GM15510 (cell line): ENCODE results near the gene SPIRE1.

Experiments
- POLR2A ChIP-seq: IDR thresholded peaks from 3 replicates; pipeline ENCODE4 v1.6.1; 2011; ENCODE audit warnings: borderline replicate concordance; ENCODE audit not compliant: insufficient read length; ENCODE audit errors: extremely low read depth

The SPIRE1 gene

GRCh38 chr18:12411456-12411855 is 246.5 kb downstream of the SPIRE1 start:
- no peak for TF ChIP-seq POLR2A

- no peak for TF ChIP-seq POLR2A
These were observed 247.8 kb downstream of the SPIRE1 start for GRCh38 chr18:12410081-12410481.

GRCh38 chr18:12409469-12409868 is 248.4 kb downstream of the SPIRE1 start:
- no peak for TF ChIP-seq POLR2A

- TF ChIP-seq POLR2A: no peak
These were observed 249.5 kb downstream of the SPIRE1 start for GRCh38 chr18:12408247-12408869.

GRCh38 chr18:12406371-12407111 is 251.4 kb downstream of the SPIRE1 start:
- no peak for TF ChIP-seq POLR2A

- no peak for TF ChIP-seq POLR2A
These were observed 252.8 kb downstream of the SPIRE1 start for GRCh38 chr18:12405066-12405465.

GRCh38 chr18:12403601-12404506 is 254.1 kb downstream of the SPIRE1 start:
- no peak for TF ChIP-seq POLR2A

- no peak for TF ChIP-seq POLR2A
These were observed 256.0 kb downstream of the SPIRE1 start for GRCh38 chr18:12401881-12402280.

DNA sequence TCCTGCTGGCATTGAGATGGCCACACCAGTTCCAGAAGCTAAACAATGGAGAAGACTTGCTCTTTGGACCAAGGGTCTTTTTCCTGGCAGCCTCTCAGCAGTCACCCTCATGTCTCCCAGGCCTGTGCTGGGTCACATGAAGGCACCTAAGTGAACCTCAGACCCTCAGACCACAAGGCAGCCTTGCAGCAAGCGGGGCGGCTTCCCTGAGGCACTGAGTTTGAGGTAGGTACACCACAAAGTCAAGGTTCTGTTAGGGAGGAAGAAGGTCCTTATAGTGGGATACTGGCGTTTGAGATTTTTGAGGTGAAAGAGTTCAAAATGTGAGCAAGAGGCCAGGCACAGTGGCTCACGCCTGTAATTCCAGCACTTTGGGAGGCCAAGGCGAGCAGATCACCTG is 258.7 kb downstream of the SPIRE1 start:
- no peak for TF ChIP-seq POLR2A

DNA sequence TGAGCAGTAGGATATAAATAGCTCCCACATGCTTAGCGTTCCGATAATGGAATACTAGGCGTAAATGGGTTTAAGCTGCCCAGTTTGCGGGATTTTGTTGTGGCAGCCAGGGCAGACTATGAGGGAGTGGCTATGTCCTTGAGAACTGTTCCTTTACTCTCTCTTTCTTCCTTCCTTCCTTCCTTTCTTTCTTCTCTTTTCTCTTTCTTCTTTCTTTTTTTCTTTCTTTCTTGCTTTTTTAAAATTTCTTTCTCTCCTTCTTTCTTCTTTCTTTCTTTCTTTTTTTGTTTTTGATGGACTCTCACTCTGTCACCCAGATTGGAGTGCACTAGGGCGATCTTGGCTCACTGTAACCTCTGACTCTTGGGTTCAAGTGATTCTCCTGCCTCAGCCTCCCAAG is 259.3 kb downstream of the SPIRE1 start:
- no peak for TF ChIP-seq POLR2A

GRCh38 chr18:12397793-12398192 is 260.1 kb downstream of the SPIRE1 start:
- no peak for TF ChIP-seq POLR2A

DNA sequence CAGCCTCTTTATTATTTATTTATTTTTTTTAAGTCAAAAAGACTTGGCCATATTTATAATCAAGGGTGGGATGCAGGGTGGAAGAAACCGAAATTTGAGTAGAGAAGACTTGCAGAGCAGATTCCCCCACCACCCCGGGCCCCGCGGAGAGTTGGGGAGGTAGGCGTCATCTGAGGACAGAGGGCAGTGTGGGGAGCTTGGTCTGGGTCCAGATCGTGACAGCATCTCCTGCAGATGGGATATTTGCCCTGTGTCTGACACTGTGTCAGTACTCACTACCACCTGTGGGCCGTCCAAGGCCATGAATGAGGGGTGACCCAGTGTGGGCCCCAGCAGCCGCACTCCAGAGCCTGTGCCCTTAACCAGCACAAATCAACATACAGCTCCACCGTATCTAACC is 260.7 kb downstream of the SPIRE1 start:
- no peak for TF ChIP-seq POLR2A
